Fibroblast of skin of right biceps (primary cell): ENCODE results near the gene NFIA.
"Not testable (repeated sequence)": the region's sequence is repeated elsewhere in the genome, so short reads cannot be mapped to it uniquely, and the experiment has no call there.

Experiments
- DNase-seq: peaks from one replicate; pipeline ENCODE4 v3.0.0-alpha.2; 2013

Gene NFIA

DNA sequence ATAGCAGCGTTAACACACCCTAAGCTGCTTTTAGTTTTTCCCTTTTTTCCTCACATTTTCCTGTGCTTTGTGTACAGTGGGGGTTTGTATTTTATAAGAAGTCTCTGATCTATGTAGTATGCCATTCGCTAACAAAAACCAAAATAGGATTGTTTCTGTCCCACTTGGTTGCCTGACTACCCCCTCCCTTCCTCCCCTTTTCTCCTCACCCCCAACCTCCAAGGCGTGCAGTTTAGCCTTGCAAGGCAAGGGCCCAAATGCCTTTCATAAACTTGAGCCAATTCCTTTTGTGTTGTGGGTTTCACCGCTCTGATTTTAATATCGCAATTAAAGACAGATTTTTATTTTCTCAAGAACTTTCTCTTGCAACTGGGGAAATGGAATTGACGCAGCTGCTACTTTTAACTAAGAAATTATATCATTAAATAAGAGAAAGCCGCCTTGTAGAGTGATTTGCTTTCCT, 365.6 kb downstream of the NFIA start:
- DNase-seq, result no peak

DNA sequence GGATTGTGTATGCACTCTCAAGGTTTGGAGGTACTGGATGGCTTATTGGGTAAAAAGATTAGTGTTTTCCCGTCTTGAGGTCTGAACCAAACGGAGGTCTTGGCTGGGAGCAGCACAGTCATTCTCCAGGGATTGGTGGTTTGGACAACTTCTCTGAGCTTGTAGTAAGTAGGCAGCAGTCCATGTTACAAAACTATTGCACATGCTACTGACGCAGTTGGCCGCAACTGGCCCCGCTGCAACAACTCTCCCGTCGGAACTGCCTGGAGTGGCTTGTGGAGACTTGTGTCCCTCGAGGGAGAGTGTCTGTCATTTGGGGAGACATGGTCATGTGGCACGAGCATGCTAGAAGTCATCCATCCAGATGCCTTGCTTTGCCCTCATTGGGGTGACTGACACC, 366.6 kb downstream of the NFIA start:
- peak; percentile 91 for DNase-seq

DNA sequence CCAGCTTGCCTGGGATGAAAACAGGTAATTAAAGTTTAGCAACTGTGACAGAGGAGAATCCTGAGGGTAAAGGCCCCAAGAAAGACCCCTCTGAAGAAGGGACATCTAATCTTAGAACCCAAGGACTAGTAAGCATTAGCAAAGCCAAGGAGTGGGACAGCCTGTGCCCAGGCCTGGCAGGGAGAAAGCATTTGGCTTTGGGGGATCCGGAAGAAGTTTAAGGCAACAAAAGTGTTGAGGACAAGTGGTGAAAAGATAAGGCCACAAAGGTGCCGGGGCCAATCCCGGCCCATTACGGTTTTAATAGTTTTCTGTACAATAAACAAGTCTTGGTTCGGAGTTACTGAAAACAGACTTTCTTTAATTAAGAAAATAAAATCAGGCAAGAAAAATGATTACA, 367.0 kb downstream of the NFIA start:
- DNase-seq, result no peak

DNA sequence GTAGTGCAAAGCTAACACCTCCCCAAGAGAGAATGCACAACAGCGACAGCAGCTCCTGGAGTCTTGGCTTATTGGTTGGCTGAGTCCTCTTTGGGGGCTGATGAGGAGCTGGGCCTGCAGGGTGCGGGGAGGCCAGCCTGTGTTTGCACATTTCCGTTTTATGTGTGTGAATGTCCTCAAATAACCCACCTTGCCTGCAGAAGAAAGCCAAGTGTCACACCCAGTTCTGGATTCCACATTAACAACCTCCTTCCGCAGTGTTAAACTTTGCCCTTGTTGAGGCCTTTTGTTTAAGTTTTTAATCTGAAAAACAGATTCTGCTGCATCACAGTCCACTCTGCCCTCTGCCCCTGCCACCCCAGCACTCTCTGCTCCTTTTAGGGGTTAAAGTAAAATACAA, 368.1 kb downstream of the NFIA start:
- DNase-seq, result no peak

DNA sequence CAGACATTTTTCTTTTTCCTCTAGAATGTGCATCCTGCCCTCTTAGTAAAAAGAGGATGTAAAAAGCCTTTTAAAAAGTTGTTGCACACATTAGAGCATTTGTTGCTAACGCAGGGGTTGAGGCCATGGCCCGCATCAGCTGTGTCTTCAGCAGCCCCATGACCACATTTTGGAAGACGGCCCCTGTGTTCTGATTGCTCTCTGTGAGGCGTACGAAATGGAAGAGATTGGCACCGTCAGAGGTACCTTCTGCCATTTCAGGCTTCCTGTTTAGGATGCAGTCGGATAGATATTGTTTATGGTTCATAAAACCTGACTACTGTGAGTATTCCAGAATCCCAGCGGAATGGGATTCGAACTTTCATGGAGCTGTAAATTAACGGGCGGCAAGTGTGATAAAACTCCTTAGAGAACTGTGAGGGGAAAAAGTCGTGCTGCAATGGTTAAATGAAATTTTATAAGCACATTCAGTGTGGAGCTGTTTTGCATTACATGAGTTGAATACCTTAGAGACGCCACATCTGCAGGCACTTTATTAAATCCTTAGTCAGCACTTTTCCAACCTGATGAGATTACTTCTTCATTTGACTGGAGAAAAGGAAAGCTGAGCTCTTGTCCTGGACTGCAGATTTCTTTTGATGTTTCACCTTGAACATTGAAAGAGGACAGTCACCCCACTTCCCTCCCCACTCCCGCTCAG, 368.7 kb downstream of the NFIA start:
- DNase-seq, result no peak

DNA sequence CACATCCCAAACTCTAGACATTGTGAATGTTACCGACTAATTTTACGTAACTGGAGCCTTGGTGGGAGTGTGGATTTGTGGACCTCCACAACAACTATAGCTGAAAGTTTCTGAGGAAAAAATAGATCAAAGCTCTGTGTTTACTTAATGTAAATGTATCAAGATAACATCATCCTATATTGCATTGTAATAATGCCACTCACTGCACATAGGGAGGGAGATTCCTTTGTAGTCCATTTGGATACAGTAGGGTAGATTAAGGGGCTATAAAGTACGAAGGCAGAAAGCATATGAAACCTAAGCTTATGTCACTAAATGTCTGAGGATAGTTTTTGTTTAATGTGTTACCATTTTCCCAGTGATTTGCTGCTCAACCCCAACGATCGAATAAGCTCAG, 369.2 kb downstream of the NFIA start:
- no peak for DNase-seq

- DNase-seq, result peak; percentile 69
Measured at GRCh38 chr1:61452176-61453035, 370.0 kb downstream of the NFIA start.

- DNase-seq, result peak; percentile 93
Measured at GRCh38 chr1:61453111-61453961, 371.0 kb downstream of the NFIA start.

DNA sequence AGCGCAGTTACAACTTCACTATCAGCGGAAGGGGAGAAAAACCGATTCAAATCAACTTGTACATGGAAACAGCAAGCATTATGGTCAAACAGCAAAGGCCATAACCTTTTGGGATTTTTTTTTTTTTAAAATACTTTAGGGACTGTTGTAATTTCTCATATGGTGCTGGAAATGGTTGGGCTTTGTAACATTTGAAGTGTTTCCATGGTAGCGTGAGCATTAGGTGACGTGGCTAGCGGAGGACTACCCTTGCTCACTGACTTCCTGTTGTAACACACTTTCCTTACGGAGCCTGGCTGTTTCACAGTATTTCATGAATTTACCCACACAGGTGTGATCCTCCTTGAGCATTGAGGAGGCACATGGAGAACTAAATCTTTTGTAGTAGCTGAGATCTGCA, 373.0 kb downstream of the NFIA start:
- DNase-seq, result no peak

DNA sequence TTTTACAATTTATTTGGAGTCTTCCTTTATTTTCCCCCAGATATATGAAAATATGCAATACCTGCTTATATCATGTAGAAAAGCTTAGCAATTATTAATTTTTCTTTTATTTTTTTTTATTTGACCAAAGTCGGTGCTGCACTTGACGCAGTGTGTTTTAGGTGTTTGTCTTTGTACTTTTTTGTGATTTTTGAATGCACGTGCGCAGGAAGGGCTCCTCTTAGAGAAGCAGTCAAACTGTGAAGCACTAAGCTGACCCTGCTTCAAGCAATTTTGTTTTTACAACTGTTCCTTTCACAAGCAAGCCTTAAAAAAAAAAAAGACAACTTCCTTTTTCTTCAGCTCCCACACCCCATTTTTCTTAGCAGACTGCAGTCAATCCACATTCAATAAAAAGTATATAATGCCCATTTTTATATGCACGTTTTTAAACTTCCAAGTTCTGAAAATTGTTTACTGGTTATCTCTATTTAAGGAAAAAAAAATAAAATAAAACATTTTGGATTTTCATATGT, 375.2 kb downstream of the NFIA start:
- DNase-seq, result no peak

DNA sequence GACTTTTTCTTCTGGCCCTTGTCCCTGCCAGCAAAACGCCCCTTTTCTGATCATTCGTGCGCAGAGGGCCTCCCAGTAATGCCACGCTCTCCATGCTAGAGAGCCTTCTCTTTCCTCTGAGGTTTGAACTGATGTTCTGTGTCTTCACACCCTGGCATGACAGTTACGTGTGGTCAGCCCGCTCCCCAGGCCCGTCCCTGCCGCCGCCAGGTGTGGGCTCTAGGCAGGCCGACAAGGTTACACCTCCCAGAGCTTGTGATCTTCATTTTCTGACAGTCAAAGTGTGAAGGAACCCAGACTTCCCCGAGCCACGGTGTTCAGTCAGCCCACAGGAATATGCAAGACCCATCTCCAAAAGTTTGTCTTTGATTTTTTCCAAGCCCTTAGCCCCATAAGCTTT, 377.0 kb downstream of the NFIA start:
- no peak for DNase-seq

DNA sequence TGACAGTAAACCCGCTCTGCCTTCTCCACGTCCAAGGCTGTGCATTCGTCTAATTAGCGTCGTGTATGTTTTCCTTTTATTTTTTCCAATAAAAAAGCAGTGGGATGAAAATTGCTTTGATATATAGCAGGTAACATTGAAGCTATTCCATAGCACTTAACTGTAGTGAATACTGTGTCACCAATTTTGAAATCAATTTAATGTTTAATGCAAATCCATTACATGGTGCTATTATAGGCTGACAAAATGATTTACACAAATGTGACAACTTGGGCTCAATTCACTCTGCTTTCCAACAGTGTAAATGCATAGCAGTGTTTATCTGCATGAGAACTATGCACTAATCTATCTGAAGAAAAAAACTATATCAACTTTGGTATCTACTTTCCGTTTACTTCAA, 377.8 kb downstream of the NFIA start:
- DNase-seq, result no peak

GRCh38 chr1:61461406-61462384, 379.3 kb downstream of the NFIA start:
- DNase-seq, result no peak

- no peak for DNase-seq
Measured at GRCh38 chr1:61462628-61463027, 380.3 kb downstream of the NFIA start.

- DNase-seq, result no peak
Measured at GRCh38 chr1:61463220-61463619, 380.9 kb downstream of the NFIA start.

DNA sequence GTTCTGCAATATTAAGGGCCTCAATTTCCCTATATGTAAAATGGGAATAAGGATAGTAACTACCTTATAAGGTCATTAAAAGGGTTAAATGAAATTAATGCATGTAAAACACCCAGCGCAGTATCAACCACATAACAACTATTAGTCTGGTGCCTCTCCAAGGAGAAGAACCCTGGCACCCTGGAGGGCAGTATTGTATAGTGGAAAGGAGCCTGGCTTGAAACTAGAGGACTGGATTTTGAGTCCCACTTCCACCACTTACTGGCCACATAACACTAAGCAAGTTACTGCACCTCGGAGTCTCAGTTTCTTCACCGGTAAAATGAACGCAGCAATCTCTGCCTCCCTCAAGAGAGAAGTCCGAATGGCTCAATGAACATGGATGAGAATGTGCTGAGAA, 385.5 kb downstream of the NFIA start:
- DNase-seq, result not testable (repeated sequence)

- DNase-seq, result no peak
Measured at GRCh38 chr1:61469365-61469764, 387.0 kb downstream of the NFIA start.

- DNase-seq, result no peak
Measured at GRCh38 chr1:61472876-61473275, 390.5 kb downstream of the NFIA start.

DNA sequence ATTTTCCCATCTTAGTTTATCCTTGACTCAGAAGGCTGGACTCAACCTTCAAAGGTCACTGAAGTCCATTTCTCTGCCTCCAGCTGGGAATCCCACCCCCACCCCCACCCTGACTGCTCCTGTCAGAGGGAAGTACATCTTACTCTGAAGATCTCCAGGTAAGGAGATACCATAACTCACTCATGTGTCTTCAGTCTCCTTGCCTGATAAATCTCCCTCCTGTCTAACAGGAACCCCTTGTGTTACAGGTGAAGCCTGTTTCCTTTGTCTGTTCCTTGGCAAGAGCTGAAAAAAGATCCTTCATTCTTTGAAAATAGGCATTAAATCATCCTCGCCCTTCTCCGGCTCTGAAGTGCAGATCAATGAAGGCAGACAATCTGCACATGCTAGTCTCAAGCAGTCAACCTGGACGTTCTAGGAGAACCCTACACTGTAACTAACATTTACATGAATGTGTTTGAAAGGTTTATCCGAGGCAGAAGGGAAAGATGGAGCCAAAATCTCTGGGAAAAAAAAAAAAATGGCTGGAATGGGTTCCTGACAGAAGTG, 392.0 kb downstream of the NFIA start:
- no peak for DNase-seq

- no peak for DNase-seq
Measured at GRCh38 chr1:61474963-61475362, 392.6 kb downstream of the NFIA start.

DNA sequence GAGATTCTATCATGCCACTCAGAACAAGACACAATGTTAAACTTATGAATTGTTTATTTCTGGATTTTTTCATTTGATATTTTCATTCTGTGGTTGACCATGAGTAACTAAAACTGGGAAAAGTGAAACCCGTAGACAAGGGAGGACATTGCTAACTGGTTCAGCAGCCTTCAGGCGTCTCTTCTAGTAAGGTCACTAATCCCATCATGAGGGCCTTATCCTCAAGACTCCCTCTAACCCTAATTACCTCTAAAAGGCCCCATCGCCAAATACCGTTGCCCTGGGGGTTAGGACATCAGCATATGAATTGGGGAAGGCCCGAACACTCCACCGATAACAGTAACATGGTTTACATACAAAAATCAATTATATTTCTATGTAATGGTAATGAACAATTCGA, 394.9 kb downstream of the NFIA start:
- no peak for DNase-seq
